SK-N-SH (cell line): ENCODE results near the gene TIMM10B. TPM values are rescaled to one million over a fixed set of nuclear protein-coding genes. Genes with fewer than 3 reads are reported as not detected.

ENCODE experiments used
- CTCF ChIA-PET: fragments of 300-600, 350-600 bp; formaldehyde crosslinking; extraction: SDS; loops from one replicate; lab custom pipeline; 2021; lab: Yijun Ruan, JAX
- POLR2A ChIA-PET: fragments of 350-600 bp; sonication (Branson Sonifier 250); formaldehyde crosslinking; extraction: SDS; loops from one replicate; lab custom pipeline; 2020; ENCODE audit warnings: antibody characterized with exemption, inconsistent platforms; lab: Yijun Ruan, JAX
- DNase-seq: peaks from one replicate; pipeline ENCODE4 v3.0.0; 2012
- H2AFZ ChIP-seq: fragments of 200-600 bp; sonication (generic); 2 replicates; pipeline ENCODE4 v1.8.1; 2016; ENCODE audit warnings: antibody characterized with exemption, mild to moderate bottlenecking, low read depth
- H3F3A ChIP-seq: fragments of 200-600 bp; sonication (generic); replicated peaks from 2 replicates; pipeline ENCODE3; 2016; ENCODE audit warnings: antibody characterized with exemption, mild to moderate bottlenecking; ENCODE audit not compliant: insufficient read depth
- H3K27ac ChIP-seq, 2 experiments: fragments of 200-500 bp in 1 of 2; fragments of 200-600 bp in 1 of 2; sonication (Bioruptor generic) in 1 of 2; sonication (generic), shearing (Covaris generic) in 1 of 2; 2 replicates each; pipeline versions ENCODE4 v1.5.1 to v1.6.1; 2014 to 2016; ENCODE audit warnings: low read depth in 2 of 2, inconsistent platforms in 1 of 2, low read length in 1 of 2, mild to moderate bottlenecking in 1 of 2, mixed read lengths in 1 of 2
- H3K27me3 ChIP-seq: fragments of 200-600 bp; sonication (generic), shearing (Covaris generic); 2 replicates; pipeline ENCODE4 v1.6.1; 2016; ENCODE audit warnings: mixed run types; ENCODE audit not compliant: insufficient read depth
- H3K36me3 ChIP-seq, 2 experiments: fragments of 200-500 bp in 1 of 2; fragments of 200-600 bp in 1 of 2; sonication (Bioruptor generic) in 1 of 2; sonication (generic) in 1 of 2; replicated peaks in 1 of 2; 2 replicates each; pipeline versions ENCODE3 to v1.5.1; 2014 to 2016; ENCODE audit warnings: low read length in 1 of 2, mild to moderate bottlenecking in 1 of 2; ENCODE audit not compliant: insufficient read depth in 2 of 2, control insufficient read depth in 1 of 2
- H3K4me1 ChIP-seq, 2 experiments: fragments of 200-500 bp in 1 of 2; fragments of 200-600 bp in 1 of 2; sonication (Bioruptor generic) in 1 of 2; sonication (generic), shearing (Covaris generic) in 1 of 2; 2 replicates each; pipeline versions ENCODE4 v1.5.1 to v1.6.1; 2014 to 2016; ENCODE audit warnings: low read depth in 1 of 2, low read length in 1 of 2, mixed run types in 1 of 2; ENCODE audit not compliant: insufficient read depth in 2 of 2, control insufficient read depth in 1 of 2
- H3K4me2 ChIP-seq: fragments of 200-600 bp; sonication (generic), shearing (Covaris generic); 2 replicates; pipeline ENCODE4 v1.6.1; 2017; ENCODE audit warnings: mixed run types
- H3K4me3 ChIP-seq, 2 experiments: fragments of 200-500 bp in 1 of 2; fragments of 200-600 bp in 1 of 2; sonication (Bioruptor generic) in 1 of 2; sonication (generic), shearing (Covaris generic) in 1 of 2; 2 replicates each; pipeline versions ENCODE4 v1.5.1 to v1.8.1; 2014 to 2016; ENCODE audit warnings: low read depth in 2 of 2, inconsistent platforms in 1 of 2, low read length in 1 of 2, mild to moderate bottlenecking in 1 of 2, mixed read lengths in 1 of 2, moderate library complexity in 1 of 2
- H3K79me2 ChIP-seq: fragments of 200-600 bp; sonication (generic); 2 replicates; pipeline ENCODE4 v1.8.1; 2017; ENCODE audit warnings: mild to moderate bottlenecking; ENCODE audit not compliant: insufficient read depth
- H3K9ac ChIP-seq: fragments of 200-600 bp; sonication (generic); 2 replicates; pipeline ENCODE4 v1.6.1; 2017; ENCODE audit warnings: mixed run types
- H3K9me2 ChIP-seq: fragments of 200-600 bp; sonication (generic); 2 replicates; pipeline ENCODE4 v1.6.1; 2017; ENCODE audit warnings: mixed run types
- H3K9me3 ChIP-seq: fragments of 200-600 bp; sonication (generic); 2 replicates; pipeline ENCODE4 v1.6.1; 2017; ENCODE audit warnings: mixed run types, mild to moderate bottlenecking, moderate library complexity
- H4K20me1 ChIP-seq: fragments of 200-600 bp; sonication (generic); 2 replicates; pipeline ENCODE4 v1.6.1; 2017; ENCODE audit warnings: mild to moderate bottlenecking, mixed run types; ENCODE audit not compliant: insufficient read depth
- CHD2 ChIP-seq: fragments of 150-350 bp; IDR thresholded peaks from 2 replicates; pipeline ENCODE4 v1.6.1; 2018; ENCODE audit warnings: low read length; ENCODE audit not compliant: partially characterized antibody
- CTCF ChIP-seq: fragments of 200-600 bp; sonication (generic); IDR thresholded peaks from 2 replicates; pipeline ENCODE4 v1.6.1; 2017; ENCODE audit warnings: antibody characterized with exemption, mild to moderate bottlenecking, moderate library complexity
- ELF1 ChIP-seq: IDR thresholded peaks from 2 replicates; pipeline ENCODE4 v1.4.0; 2012
- FOSL2 ChIP-seq: IDR thresholded peaks from 2 replicates; pipeline ENCODE4 v1.4.0; 2012; ENCODE audit warnings: low read depth, mild to moderate bottlenecking, moderate library complexity, borderline replicate concordance
- FOXJ3 ChIP-seq: sonication (generic); formaldehyde crosslinking; IDR thresholded peaks from 2 replicates; pipeline ENCODE4 v1.5.1; 2020; ENCODE audit warnings: mild to moderate bottlenecking, missing genetic modification reagents
- FOXM1 ChIP-seq: IDR thresholded peaks from 2 replicates; pipeline ENCODE4 v1.4.0; 2012; ENCODE audit warnings: low read depth, mild to moderate bottlenecking
- GABPA ChIP-seq: IDR thresholded peaks from 2 replicates; pipeline ENCODE4 v1.4.0; 2012; ENCODE audit warnings: low read depth, mild to moderate bottlenecking
- GATA2 ChIP-seq: sonication (generic); formaldehyde crosslinking; IDR thresholded peaks from 2 replicates; pipeline ENCODE4 v1.5.0; 2020; ENCODE audit warnings: mild to moderate bottlenecking, missing genetic modification reagents
- JUND ChIP-seq: IDR thresholded peaks from 2 replicates; pipeline ENCODE4 v1.4.0; 2012
- MAX ChIP-seq: IDR thresholded peaks from 2 replicates; pipeline ENCODE4 v1.4.0; 2012; ENCODE audit warnings: low read depth
- MEF2A ChIP-seq: IDR thresholded peaks from 2 replicates; pipeline ENCODE4 v1.4.0; 2012; ENCODE audit warnings: low read depth, borderline replicate concordance
- MXI1 ChIP-seq: IDR thresholded peaks from 2 replicates; pipeline ENCODE4 v1.6.1; 2012; ENCODE audit warnings: mild to moderate bottlenecking, low read depth, low read length, improper control_type of control experiment
- NFIC ChIP-seq: IDR thresholded peaks from 2 replicates; pipeline ENCODE4 v1.4.0; 2012; ENCODE audit warnings: borderline replicate concordance
- NRF1 ChIP-seq: IDR thresholded peaks from 2 replicates; pipeline ENCODE4 v1.6.1; 2012; ENCODE audit warnings: low read depth, mild to moderate bottlenecking, low read length
- RAD21 ChIP-seq: IDR thresholded peaks from 2 replicates; pipeline ENCODE4 v1.6.1; 2012; ENCODE audit warnings: mild to moderate bottlenecking, low read length
- REST ChIP-seq: IDR thresholded peaks from 2 replicates; pipeline ENCODE4 v1.6.1; 2012; ENCODE audit warnings: mild to moderate bottlenecking, low read depth, low read length, moderate library complexity
- RFX5 ChIP-seq: IDR thresholded peaks from 2 replicates; pipeline ENCODE4 v1.6.1; 2012; ENCODE audit warnings: mild to moderate bottlenecking, improper control_type of control experiment, low read length
- TCF12 ChIP-seq: IDR thresholded peaks from 2 replicates; pipeline ENCODE4 v1.4.0; 2012
- TEAD4 ChIP-seq: IDR thresholded peaks from 2 replicates; pipeline ENCODE4 v1.4.0; 2012; ENCODE audit warnings: mild to moderate bottlenecking, borderline replicate concordance; ENCODE audit not compliant: insufficient read depth
- USF1 ChIP-seq: IDR thresholded peaks from 2 replicates; pipeline ENCODE4 v1.4.0; 2012; ENCODE audit warnings: low read depth, borderline replicate concordance
- ZBTB33 ChIP-seq: IDR thresholded peaks from 2 replicates; pipeline ENCODE4 v1.4.0; 2012; ENCODE audit warnings: low read depth, borderline replicate concordance
- WGBS: methylation state at CpG from one replicate; pipeline ENCODE4 v1.1.6; 2017; ENCODE audit warnings: low lambda C conversion rate; 5-methylcytosine and 5-hydroxymethylcytosine counted together
- polyA plus RNA-seq, 3 experiments: library from polyadenylated mRNA; depleted of rRNA; stranded (reverse); fragments of >200 nt; gene quantifications; 2 replicates each; pipeline ENCODE4 v1.2.3, GENCODE V29; 2012

Gene TIMM10B
- polyA plus RNA-seq, 1 of the 3 experiments (the other 2 are of a cell fraction) = 26.2 TPM

- TF ChIP-seq MXI1 (no peak), FOSL2 (peak; percentile 87), ZBTB33 (no peak), RAD21 (no peak), NFIC (peak; percentile 11; the same call in 1 of the 2 replicates), FOXJ3 (CRISPR knock-in tag) (no peak)
- TF ChIP-seq, all 33 proteins: peak for 6
Observed at GRCh38 chr11:6523253-6523652, 42.0 kb downstream of the TIMM10B start (continued).

- Histone ChIP-seq H3K9me2 (no peaks in the 10 kb centered on the region), H3K27ac (no peak overlapping the region), H3K4me2 (no peak overlapping the region), H3K27me3 (no peaks in the 10 kb centered on the region), H3K36me3 (peaks cover 8 to 12% of the 10 kb centered on the region in 2 experiments), H3K79me2 (no peaks in the 10 kb centered on the region), H3K4me1 (peaks cover 0 to 4% of the 10 kb centered on the region in 2 experiments; a peak in 3 of 4 replicates), H3K9ac (no peak overlapping the region), H3K9me3 (no peaks in the 10 kb centered on the region), H3F3A (peaks cover 7% of the 10 kb centered on the region), H3K4me3 (no peak overlapping the region), H2AFZ (no peak overlapping the region), H4K20me1 (no peaks in the 10 kb centered on the region)
- CTCF ChIA-PET = interaction anchor here (1.1 to 1.9 kb wide), 3 partner anchors 20 to 179 kb away, joined by 3 to 11 read pairs (median 5); no protein-coding TSS in a partner anchor
- DNase-seq = no peak
- POLR2A ChIA-PET = no interaction called here
- WGBS = 89% methylated on average over 3 of the region's 3 CpGs
- TF ChIP-seq FOXJ3 (CRISPR knock-in tag) (no peak), MAX (no peak), REST (no peak), TCF12 (no peak), CHD2 (no peak), CTCF (no peak), TEAD4 (no peak), USF1 (no peak), GABPA (no peak), JUND (no peak), GATA2 (CRISPR knock-in tag) (no peak), ELF1 (no peak), NRF1 (no peak), MEF2A (no peak), RFX5 (no peak), FOXM1 (no peak)
Observed at GRCh38 chr11:6526411-6527135, 45.3 kb downstream of the TIMM10B start.
